Neural progenitor cell (in vitro differentiated cells): Measurements from ENCODE around the gene RFPL4AL1.
"Not testable (repeated sequence)": the region's sequence is repeated elsewhere in the genome, so short reads cannot be mapped to it uniquely, and the experiment has no call there.

Source experiments
- CTCF ChIP-seq: fragments of 200-600 bp; sonication (generic); IDR thresholded peaks from 2 replicates; pipeline ENCODE4 v1.5.1; 2017; ENCODE audit warnings: antibody characterized with exemption, mild to moderate bottlenecking
- EZH2 ChIP-seq: fragments of 200-600 bp; sonication (generic); IDR thresholded peaks from 2 replicates; pipeline ENCODE4 v1.6.1; 2017; ENCODE audit warnings: antibody characterized with exemption, mild to moderate bottlenecking, moderate library complexity
- EZH2phosphoT487 ChIP-seq: fragments of 200-600 bp; sonication (generic); IDR thresholded peaks from 2 replicates; pipeline ENCODE4 v1.6.1; 2017; ENCODE audit warnings: antibody characterized with exemption

GRCh38 chr19:55730378-55730777 lies 38.5 kb upstream of the RFPL4AL1 start:
- not testable (repeated sequence) for TF ChIP-seq CTCF, EZH2phosphoT487, EZH2
